ENCODE measurements around the gene RAB27A. TPM values are rescaled to one million over a fixed set of nuclear protein-coding genes. Genes with fewer than 3 reads are reported as not detected.
A peak's percentile ranks its signal among the peaks of the same experiment; 100 is the strongest.

The RAB27A gene
- total and polyA plus RNA-seq, 9 of the 15 experiments (the other 6 are each of a cell fraction or from before 2014, with no cell fraction given), result 31.5 to 171 (median 80.4) TPM

DNA sequence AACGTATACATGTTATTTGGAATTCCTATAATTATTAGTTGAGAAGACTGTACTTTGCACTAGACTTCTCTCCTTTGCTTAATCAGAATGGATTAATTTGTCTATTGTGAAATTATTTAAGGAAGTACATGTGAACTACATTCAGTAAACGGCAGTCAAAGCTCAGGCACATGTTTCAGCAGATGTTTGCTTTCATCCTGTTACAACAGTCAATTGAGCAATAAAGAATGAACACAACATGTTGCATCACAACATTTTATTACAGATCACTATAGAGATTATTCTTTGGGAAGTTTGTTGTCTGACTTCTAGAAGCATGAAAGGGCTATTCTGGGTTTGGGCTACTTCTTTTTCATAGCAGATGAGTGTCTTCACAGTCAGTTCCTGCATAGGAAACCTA lies 39.2 kb downstream of the RAB27A start (continued):
- TF ChIP-seq FOSL1 (tag; conservative IDR thresholded peaks at IDR 0.05) (peak; percentile 37; the same call in 1 of the 2 replicates), L3MBTL2 (IDR thresholded peaks at IDR 0.05) (peak; percentile 67; the same call in 1 of the 2 replicates), ZNF224 (CRISPR knock-in tag; IDR thresholded peaks at IDR 0.05) (no peak), ZFP1 (CRISPR knock-in tag; IDR thresholded peaks at IDR 0.05) (no peak), ZNF431 (CRISPR knock-in tag; IDR thresholded peaks at IDR 0.05) (no peak), ZNF143 (CRISPR knock-in tag; IDR thresholded peaks at IDR 0.05) (no peak), SREBF2 (CRISPR knock-in tag; IDR thresholded peaks at IDR 0.05) (no peak), EP400 (IDR thresholded peaks at IDR 0.05) (peak; percentile 44; the same call in 1 of the 2 replicates), HIVEP1 (CRISPR knock-in tag; IDR thresholded peaks at IDR 0.05) (no peak), FOXA3 (CRISPR knock-in tag; conservative IDR thresholded peaks at IDR 0.05 in 1 of 2, IDR thresholded peaks at IDR 0.05 in 1 of 2) (0 out of 4 replicates have a peak, but pooled peaks of 1 of the 2 experiments have one; percentile 29), CHD1 (IDR thresholded peaks at IDR 0.05; ENCODE audit: low read length) (no peak), SOX6 (IDR thresholded peaks at IDR 0.05) (peak; percentile 57; the same call in 1 of the 2 replicates)
- TF ChIP-seq, protein P1, sequence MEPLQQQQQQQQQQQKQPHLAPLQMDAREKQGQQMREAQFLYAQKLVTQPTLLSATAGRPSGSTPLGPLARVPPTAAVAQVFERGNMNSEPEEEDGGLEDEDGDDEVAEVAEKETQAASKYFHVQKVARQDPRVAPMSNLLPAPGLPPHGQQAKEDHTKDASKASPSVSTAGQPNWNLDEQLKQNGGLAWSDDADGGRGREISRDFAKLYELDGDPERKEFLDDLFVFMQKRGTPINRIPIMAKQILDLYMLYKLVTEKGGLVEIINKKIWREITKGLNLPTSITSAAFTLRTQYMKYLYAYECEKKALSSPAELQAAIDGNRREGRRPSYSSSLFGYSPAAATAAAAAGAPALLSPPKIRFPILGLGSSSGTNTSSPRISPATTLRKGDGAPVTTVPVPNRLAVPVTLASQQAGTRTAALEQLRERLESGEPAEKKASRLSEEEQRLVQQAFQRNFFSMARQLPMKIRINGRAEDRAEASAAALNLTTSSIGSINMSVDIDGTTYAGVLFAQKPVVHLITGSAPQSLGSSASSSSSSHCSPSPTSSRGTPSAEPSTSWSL (CRISPR knock-in tag; IDR thresholded peaks at IDR 0.05; ENCODE audit: borderline replicate concordance), result no peak
- TF ChIP-seq, protein P2, sequence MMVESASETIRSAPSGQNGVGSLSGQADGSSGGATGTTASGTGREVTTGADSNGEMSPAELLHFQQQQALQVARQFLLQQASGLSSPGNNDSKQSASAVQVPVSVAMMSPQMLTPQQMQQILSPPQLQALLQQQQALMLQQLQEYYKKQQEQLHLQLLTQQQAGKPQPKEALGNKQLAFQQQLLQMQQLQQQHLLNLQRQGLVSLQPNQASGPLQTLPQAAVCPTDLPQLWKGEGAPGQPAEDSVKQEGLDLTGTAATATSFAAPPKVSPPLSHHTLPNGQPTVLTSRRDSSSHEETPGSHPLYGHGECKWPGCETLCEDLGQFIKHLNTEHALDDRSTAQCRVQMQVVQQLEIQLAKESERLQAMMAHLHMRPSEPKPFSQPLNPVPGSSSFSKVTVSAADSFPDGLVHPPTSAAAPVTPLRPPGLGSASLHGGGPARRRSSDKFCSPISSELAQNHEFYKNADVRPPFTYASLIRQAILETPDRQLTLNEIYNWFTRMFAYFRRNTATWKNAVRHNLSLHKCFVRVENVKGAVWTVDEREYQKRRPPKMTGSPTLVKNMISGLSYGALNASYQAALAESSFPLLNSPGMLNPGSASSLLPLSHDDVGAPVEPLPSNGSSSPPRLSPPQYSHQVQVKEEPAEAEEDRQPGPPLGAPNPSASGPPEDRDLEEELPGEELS (CRISPR knock-in tag; IDR thresholded peaks at IDR 0.05; ENCODE audit: borderline replicate concordance), result no peak
- TF ChIP-seq, protein P3, sequence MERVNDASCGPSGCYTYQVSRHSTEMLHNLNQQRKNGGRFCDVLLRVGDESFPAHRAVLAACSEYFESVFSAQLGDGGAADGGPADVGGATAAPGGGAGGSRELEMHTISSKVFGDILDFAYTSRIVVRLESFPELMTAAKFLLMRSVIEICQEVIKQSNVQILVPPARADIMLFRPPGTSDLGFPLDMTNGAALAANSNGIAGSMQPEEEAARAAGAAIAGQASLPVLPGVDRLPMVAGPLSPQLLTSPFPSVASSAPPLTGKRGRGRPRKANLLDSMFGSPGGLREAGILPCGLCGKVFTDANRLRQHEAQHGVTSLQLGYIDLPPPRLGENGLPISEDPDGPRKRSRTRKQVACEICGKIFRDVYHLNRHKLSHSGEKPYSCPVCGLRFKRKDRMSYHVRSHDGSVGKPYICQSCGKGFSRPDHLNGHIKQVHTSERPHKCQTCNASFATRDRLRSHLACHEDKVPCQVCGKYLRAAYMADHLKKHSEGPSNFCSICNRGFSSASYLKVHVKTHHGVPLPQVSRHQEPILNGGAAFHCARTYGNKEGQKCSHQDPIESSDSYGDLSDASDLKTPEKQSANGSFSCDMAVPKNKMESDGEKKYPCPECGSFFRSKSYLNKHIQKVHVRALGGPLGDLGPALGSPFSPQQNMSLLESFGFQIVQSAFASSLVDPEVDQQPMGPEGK (CRISPR knock-in tag; IDR thresholded peaks at IDR 0.05; ENCODE audit: borderline replicate concordance), result no peak
- TF ChIP-seq, protein P4, sequence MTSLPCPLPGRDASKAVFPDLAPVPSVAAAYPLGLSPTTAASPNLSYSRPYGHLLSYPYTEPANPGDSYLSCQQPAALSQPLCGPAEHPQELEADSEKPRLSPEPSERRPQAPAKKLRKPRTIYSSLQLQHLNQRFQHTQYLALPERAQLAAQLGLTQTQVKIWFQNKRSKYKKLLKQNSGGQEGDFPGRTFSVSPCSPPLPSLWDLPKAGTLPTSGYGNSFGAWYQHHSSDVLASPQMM (CRISPR knock-in tag; IDR thresholded peaks at IDR 0.05), result no peak
- TF ChIP-seq, protein P5, sequence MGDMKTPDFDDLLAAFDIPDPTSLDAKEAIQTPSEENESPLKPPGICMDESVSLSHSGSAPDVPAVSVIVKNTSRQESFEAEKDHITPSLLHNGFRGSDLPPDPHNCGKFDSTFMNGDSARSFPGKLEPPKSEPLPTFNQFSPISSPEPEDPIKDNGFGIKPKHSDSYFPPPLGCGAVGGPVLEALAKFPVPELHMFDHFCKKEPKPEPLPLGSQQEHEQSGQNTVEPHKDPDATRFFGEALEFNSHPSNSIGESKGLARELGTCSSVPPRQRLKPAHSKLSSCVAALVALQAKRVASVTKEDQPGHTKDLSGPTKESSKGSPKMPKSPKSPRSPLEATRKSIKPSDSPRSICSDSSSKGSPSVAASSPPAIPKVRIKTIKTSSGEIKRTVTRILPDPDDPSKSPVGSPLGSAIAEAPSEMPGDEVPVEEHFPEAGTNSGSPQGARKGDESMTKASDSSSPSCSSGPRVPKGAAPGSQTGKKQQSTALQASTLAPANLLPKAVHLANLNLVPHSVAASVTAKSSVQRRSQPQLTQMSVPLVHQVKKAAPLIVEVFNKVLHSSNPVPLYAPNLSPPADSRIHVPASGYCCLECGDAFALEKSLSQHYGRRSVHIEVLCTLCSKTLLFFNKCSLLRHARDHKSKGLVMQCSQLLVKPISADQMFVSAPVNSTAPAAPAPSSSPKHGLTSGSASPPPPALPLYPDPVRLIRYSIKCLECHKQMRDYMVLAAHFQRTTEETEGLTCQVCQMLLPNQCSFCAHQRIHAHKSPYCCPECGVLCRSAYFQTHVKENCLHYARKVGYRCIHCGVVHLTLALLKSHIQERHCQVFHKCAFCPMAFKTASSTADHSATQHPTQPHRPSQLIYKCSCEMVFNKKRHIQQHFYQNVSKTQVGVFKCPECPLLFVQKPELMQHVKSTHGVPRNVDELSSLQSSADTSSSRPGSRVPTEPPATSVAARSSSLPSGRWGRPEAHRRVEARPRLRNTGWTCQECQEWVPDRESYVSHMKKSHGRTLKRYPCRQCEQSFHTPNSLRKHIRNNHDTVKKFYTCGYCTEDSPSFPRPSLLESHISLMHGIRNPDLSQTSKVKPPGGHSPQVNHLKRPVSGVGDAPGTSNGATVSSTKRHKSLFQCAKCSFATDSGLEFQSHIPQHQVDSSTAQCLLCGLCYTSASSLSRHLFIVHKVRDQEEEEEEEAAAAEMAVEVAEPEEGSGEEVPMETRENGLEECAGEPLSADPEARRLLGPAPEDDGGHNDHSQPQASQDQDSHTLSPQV (IDR thresholded peaks at IDR 0.05), result no peak
